CD14-positive monocyte (primary cell): Measurements from ENCODE around the gene PMS1. TPM values are rescaled to one million over a fixed set of nuclear protein-coding genes. Genes with fewer than 3 reads are reported as not detected.

Experiments used
- DNase-seq, 3 donors: peaks; one replicate each; pipeline ENCODE4 v3.0.0-alpha.2; 2011 to 2022
- H2AFZ ChIP-seq: 2 replicates; pipeline ENCODE4 v1.6.0; 2012; ENCODE audit warnings: mild to moderate bottlenecking, low read depth, low read length, inconsistent platforms; ENCODE audit not compliant: insufficient read depth, poor library complexity, severe bottlenecking
- H3K27ac ChIP-seq, 2 donors: 1 replicate in 1 of 2; 2 replicates in 1 of 2; pipeline ENCODE4 v1.5.1; 2012 to 2013; ENCODE audit warnings: low read length in 2 of 2, control low read depth in 1 of 2, inconsistent platforms in 1 of 2, low read depth in 1 of 2, mild to moderate bottlenecking in 1 of 2
- H3K27me3 ChIP-seq, 2 donors: one replicate each; pipeline versions ENCODE4 v1.6.0 to v1.6.1; 2011 to 2013; ENCODE audit warnings: low read length in 2 of 2; ENCODE audit not compliant: control insufficient read depth in 2 of 2, insufficient read depth in 2 of 2
- H3K36me3 ChIP-seq, 2 donors: replicated peaks in 1 of 2; 1 replicate in 1 of 2; 2 replicates in 1 of 2; pipeline versions ENCODE4 v1.5.1 to v1.6.1; 2012 to 2013; ENCODE audit warnings: low read length in 2 of 2, control low read depth in 1 of 2, inconsistent platforms in 1 of 2, mild to moderate bottlenecking in 1 of 2; ENCODE audit not compliant: insufficient read depth in 2 of 2, control insufficient read depth in 1 of 2
- H3K4me1 ChIP-seq, 2 donors: 1 replicate in 1 of 2; 2 replicates in 1 of 2; pipeline versions ENCODE4 v1.5.1 to v1.6.1; 2012 to 2013; ENCODE audit warnings: low read length in 2 of 2, control low read depth in 1 of 2, inconsistent platforms in 1 of 2, mild to moderate bottlenecking in 1 of 2, moderate library complexity in 1 of 2; ENCODE audit not compliant: insufficient read depth in 2 of 2, control insufficient read depth in 1 of 2
- H3K4me2 ChIP-seq: replicated peaks from 2 replicates; pipeline ENCODE3; 2012; ENCODE audit warnings: low read length, moderate library complexity, mild to moderate bottlenecking; ENCODE audit not compliant: poor library complexity, severe bottlenecking; ENCODE audit errors: extremely low read depth
- H3K4me3 ChIP-seq, 3 experiments: fragments of 200-600 bp in 1 of 3; sonication (generic) in 1 of 3; replicated peaks in 1 of 3; 1 replicate in 2 of 3; 2 replicates in 1 of 3; pipeline ENCODE4 v1.5.1; 2011 to 2013; ENCODE audit warnings: low read length in 3 of 3, mild to moderate bottlenecking in 3 of 3, control low read depth in 2 of 3, low read depth in 2 of 3, inconsistent platforms in 1 of 3, moderate library complexity in 1 of 3
- H3K79me2 ChIP-seq: 2 replicates; pipeline ENCODE4 v1.6.0; 2012; ENCODE audit warnings: mild to moderate bottlenecking, control low read depth, inconsistent platforms, low read length, moderate library complexity; ENCODE audit not compliant: insufficient read depth
- H3K9ac ChIP-seq: 2 replicates; pipeline ENCODE4 v1.6.0; 2017; ENCODE audit warnings: low read length, mild to moderate bottlenecking; ENCODE audit not compliant: insufficient read depth, poor library complexity, severe bottlenecking
- H3K9me3 ChIP-seq, 2 donors: replicated peaks in 1 of 2; 1 replicate in 1 of 2; 2 replicates in 1 of 2; pipeline versions ENCODE4 v1.5.1 to v1.6.1; 2012 to 2013; ENCODE audit warnings: low read length in 2 of 2, control low read depth in 1 of 2; ENCODE audit not compliant: control insufficient read depth in 1 of 2, insufficient read depth in 1 of 2
- H4K20me1 ChIP-seq: 2 replicates; pipeline ENCODE4 v1.6.0; 2012; ENCODE audit warnings: mild to moderate bottlenecking, low read length, control low read depth, moderate library complexity; ENCODE audit not compliant: insufficient read depth
- H3K27ac Mint-ChIP-seq, 7 donors: one replicate each; pipeline ENCODE4 v1.8.0; 2020; ENCODE audit warnings: mild to moderate bottlenecking in 7 of 7, mixed read lengths in 7 of 7, moderate library complexity in 6 of 7, inconsistent platforms in 2 of 7
- H3K27me3 Mint-ChIP-seq, 3 donors: one replicate each; pipeline ENCODE4 v1.8.0; 2021 to 2022; ENCODE audit warnings: low read depth in 3 of 3, mild to moderate bottlenecking in 3 of 3, mixed read lengths in 3 of 3, moderate library complexity in 3 of 3, inconsistent platforms in 1 of 3
- H3K36me3 Mint-ChIP-seq, 2 donors: one replicate each; pipeline ENCODE4 v1.8.0; 2020; ENCODE audit warnings: mixed read lengths in 2 of 2, inconsistent platforms in 1 of 2, mild to moderate bottlenecking in 1 of 2
- H3K4me1 Mint-ChIP-seq: one replicate; pipeline ENCODE4 v1.8.0; 2020; ENCODE audit warnings: mild to moderate bottlenecking, mixed read lengths
- H3K4me3 Mint-ChIP-seq, 2 donors: one replicate each; pipeline ENCODE4 v1.8.0; 2020; ENCODE audit warnings: mild to moderate bottlenecking in 2 of 2, mixed read lengths in 2 of 2, moderate library complexity in 1 of 2
- H3K9me3 Mint-ChIP-seq, 7 donors: one replicate each; pipeline ENCODE4 v1.8.0; 2020 to 2022; ENCODE audit warnings: mixed read lengths in 7 of 7, mild to moderate bottlenecking in 6 of 7, moderate library complexity in 6 of 7, inconsistent platforms in 2 of 7
- whole genome bisulfite sequencing: methylation state at CpG from one replicate; pipeline ENCODE4 v1.1.5; 2013; ENCODE audit warnings: missing lambda C conversion rate; ENCODE audit not compliant: insufficient coverage; 5-methylcytosine and 5-hydroxymethylcytosine counted together
- intact Hi-C, 2 donors: fragments of 100-400 bp; cut with micrococcal nuclease; formaldehyde crosslinking; loops; one replicate each; pipeline versions ENCODE4 v1.15.0 to v1.15.1; 2023
- polyA plus RNA-seq, 3 donors: library from polyadenylated mRNA; depleted of rRNA in 1 of 3; unstranded in 2 of 3; stranded (reverse) in 1 of 3; fragments of 300-500 nt in 2 of 3; fragments of >200 nt in 1 of 3; fragmentation: Illumina TruSeq in 2 of 3; gene quantifications; 1 replicate in 2 of 3; 2 replicates in 1 of 3; pipeline ENCODE4 v1.2.3, GENCODE V29; 2012 to 2021
- TF ChIP-seq, protein P1 (sequence below): fragments of 200-600 bp; IDR thresholded peaks from one replicate; pipeline ENCODE4 v1.8.0; 2022; ENCODE audit warnings: antibody characterized with exemption, mild to moderate bottlenecking

Gene PMS1
- polyA plus RNA-seq, 3 donors, result 3.7 to 7.8 (median 5.7) TPM

DNA sequence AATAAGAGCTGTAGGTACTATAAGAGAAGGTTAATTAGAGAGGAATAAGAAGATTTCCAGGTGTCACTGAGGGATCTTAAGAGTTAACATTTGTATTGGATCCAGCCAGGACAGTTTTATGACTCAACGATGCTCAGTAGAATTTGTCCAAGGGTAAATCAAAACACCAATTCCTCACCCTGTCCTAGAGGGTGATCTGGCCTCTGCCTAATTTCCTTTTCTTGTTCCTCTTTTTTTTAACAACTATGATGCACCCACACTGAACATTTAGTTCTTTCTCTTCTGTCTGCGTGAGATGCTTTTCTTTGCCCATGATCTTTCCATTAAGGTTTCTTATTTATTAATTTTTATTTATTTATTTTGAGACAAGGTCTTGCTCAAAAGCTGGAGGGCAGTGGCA lies 92.0 kb downstream of the PMS1 start:
- no peaks in the 10 kb centered on the region for H3K27me3 ChIP-seq
- DNase-seq, result peak; percentile 21 to 27 (median 22)
- peak overlapping the region; percentile 10 for H3K4me2 ChIP-seq
- H3K27ac ChIP-seq, result peak overlapping the region in 1 of 2 donors; percentile 58
- Mint-ChIP-seq H3K27me3 (peaks cover 0 to 3% (median 0%) of the 10 kb centered on the region in 3 donors), H3K4me3 (no peak overlapping the region), H3K9me3 (peaks cover 0 to 2% (median 0%) of the 10 kb centered on the region in 7 donors), H3K36me3 (peaks cover 10 to 16% of the 10 kb centered on the region in 2 donors), H3K27ac (peak overlapping the region in 6 of 7 donors; percentile 6 to 75 (median 13)), H3K4me1 (peaks cover 29% of the 10 kb centered on the region)
- no peak overlapping the region for H3K4me3 ChIP-seq
- H2AFZ ChIP-seq, result no peak overlapping the region
- TF ChIP-seq, protein P1, sequence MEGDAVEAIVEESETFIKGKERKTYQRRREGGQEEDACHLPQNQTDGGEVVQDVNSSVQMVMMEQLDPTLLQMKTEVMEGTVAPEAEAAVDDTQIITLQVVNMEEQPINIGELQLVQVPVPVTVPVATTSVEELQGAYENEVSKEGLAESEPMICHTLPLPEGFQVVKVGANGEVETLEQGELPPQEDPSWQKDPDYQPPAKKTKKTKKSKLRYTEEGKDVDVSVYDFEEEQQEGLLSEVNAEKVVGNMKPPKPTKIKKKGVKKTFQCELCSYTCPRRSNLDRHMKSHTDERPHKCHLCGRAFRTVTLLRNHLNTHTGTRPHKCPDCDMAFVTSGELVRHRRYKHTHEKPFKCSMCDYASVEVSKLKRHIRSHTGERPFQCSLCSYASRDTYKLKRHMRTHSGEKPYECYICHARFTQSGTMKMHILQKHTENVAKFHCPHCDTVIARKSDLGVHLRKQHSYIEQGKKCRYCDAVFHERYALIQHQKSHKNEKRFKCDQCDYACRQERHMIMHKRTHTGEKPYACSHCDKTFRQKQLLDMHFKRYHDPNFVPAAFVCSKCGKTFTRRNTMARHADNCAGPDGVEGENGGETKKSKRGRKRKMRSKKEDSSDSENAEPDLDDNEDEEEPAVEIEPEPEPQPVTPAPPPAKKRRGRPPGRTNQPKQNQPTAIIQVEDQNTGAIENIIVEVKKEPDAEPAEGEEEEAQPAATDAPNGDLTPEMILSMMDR, result no peak
- no peaks in the 10 kb centered on the region for H4K20me1 ChIP-seq
- WGBS, result 0% methylated on average over 1 of the region's 2 CpGs
- H3K9me3 ChIP-seq, result no peaks in the 10 kb centered on the region
- H3K79me2 ChIP-seq, result no peaks in the 10 kb centered on the region
- H3K36me3 ChIP-seq, result no peaks in the 10 kb centered on the region
- peaks cover 20% of the 10 kb centered on the region in 2 donors for H3K4me1 ChIP-seq
- intact Hi-C loops, result no loop called here
- no peak overlapping the region for H3K9ac ChIP-seq

DNA sequence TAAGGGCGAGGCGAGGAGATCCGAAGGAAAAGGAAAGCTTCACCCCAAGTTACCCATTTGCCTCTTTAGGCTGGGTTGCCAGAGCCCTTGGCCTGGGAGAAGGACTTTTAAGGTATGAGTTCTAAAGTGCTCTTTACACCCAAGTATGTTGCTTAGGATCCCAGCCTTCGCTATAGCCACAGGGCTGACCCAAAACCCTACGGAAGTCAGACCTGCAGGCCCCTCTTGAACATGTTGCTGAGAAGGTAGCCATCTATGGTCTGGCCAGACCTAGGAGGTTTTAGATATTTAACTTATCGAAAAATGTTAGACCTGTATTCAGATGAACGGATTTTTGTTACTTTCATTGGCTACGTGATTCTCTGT lies 95.4 kb downstream of the PMS1 start:
- no peaks in the 10 kb centered on the region for H3K27me3 ChIP-seq
- H3K4me1 ChIP-seq, result peaks cover 15 to 16% of the 10 kb centered on the region in 2 donors
- Mint-ChIP-seq H3K4me1 (peaks cover 19% of the 10 kb centered on the region), H3K27me3 (peaks cover 0 to 5% (median 5%) of the 10 kb centered on the region in 3 donors), H3K4me3 (no peak overlapping the region), H3K27ac (no peak overlapping the region), H3K36me3 (peaks cover 7 to 10% of the 10 kb centered on the region in 2 donors), H3K9me3 (peaks cover 0 to 2% (median 0%) of the 10 kb centered on the region in 7 donors)
- TF ChIP-seq, protein P1, result no peak
- H3K4me3 ChIP-seq, result no peak overlapping the region
- WGBS, result 100% methylated on average over 2 of the region's 8 CpGs
- no peak overlapping the region for H3K27ac ChIP-seq
- H3K9ac ChIP-seq, result no peak overlapping the region
- no peaks in the 10 kb centered on the region for H3K9me3 ChIP-seq
- H3K79me2 ChIP-seq, result no peaks in the 10 kb centered on the region
- H2AFZ ChIP-seq, result no peak overlapping the region
- no peak overlapping the region for H3K4me2 ChIP-seq
- H4K20me1 ChIP-seq, result no peaks in the 10 kb centered on the region
- intact Hi-C loops, result no loop called here
- no peaks in the 10 kb centered on the region for H3K36me3 ChIP-seq
- DNase-seq, result no peak
